ENCODE data around the gene ALS2CL.
A peak's percentile ranks its signal among the peaks of the same experiment; 100 is the strongest.
"Not testable (repeated sequence)": the region's sequence is repeated elsewhere in the genome, so short reads cannot be mapped to it uniquely, and the experiment has no call there.

The ALS2CL gene

DNA sequence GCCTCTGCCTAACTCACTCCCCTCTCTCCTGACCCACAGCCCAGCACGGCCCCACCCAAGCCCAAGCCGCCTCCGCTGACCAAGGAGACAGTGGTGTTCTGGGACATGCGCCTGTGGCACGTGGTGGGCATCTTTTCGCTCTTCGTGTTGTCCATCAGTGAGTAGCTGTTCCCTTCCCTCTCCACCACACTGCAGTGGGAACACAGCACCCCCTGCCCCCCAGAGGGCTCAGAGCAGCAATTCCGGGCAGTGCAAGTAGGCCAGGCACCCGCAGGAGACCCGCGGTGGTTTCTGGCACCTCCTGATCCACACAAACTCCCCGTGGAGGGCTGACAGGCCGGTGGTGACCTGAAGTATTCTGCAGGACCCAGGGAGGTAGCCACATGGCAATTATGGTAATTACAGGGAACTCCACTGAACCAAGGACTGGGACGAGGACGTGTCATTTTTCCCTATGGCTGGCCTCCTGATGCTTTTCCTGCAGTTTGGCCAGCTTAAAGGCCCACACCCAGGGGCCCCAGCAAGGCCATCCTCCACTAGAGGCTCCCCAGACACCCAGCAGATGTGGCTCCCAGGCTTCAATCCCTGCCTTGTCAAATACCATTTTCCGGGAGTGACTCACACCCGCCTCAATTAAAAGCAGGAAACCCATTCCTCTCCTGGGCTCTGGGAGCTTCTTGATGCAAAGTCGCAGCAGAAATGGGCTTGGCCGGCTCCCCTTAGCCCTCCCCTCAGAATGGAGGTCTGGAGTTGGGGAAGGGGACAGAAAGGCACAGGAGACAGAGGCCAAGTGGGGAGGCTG lies 12.5 kb upstream of the ALS2CL start:
- no peak for DNase-seq (ENCODE audit: low read depth, low spot score)
- H3K27ac ChIP-seq, result no peak overlapping the region

DNA sequence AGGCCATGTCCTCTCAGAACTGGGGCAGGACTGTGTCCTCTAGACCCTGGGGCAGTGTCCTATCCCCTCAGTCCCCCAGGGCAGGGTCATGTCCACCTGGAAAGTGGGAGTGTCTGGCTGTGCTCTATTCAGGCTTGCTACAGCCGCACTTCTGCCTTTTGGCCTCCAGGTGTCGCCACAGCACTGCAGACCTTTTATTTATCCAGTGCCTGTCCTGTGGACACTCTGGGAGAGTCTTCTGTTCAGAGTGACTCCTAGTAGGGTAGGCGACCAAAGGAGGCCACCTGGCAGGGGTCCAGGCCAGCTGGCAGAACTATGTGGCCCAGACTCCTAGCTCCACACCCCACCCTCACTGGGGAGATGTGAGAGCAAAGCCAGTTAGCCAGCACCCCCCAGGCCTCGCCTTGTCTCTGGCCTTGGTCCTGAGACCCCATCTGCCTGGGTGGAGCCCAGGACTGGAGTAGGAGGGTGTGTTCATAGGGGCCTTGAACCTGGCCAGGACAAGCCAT lies 11.6 kb upstream of the ALS2CL start:
- no peak overlapping the region for H3K27ac ChIP-seq
- no peak for DNase-seq (ENCODE audit: low read depth, low spot score)

DNA sequence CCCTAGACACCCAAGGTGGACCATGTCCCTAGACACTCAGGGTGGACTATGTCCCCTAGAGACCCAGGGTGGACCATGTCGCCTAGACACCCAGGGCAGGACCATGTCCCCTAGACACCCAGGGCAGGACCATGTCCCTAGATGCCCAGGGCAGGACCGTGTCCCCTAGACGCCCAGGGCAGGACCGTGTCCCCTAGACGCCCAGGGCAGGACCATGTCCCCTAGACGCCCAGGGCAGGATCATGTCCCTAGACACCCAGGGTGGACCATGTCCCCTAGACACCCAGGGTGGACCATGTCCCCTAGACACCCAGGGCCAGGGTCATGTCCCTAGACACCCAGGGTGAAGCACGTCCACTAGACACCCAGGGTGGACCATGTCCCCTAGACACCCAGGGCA lies 10.9 kb upstream of the ALS2CL start:
- H3K27ac ChIP-seq; DNase-seq (ENCODE audit: low read depth, low spot score): not testable (repeated sequence)

DNA sequence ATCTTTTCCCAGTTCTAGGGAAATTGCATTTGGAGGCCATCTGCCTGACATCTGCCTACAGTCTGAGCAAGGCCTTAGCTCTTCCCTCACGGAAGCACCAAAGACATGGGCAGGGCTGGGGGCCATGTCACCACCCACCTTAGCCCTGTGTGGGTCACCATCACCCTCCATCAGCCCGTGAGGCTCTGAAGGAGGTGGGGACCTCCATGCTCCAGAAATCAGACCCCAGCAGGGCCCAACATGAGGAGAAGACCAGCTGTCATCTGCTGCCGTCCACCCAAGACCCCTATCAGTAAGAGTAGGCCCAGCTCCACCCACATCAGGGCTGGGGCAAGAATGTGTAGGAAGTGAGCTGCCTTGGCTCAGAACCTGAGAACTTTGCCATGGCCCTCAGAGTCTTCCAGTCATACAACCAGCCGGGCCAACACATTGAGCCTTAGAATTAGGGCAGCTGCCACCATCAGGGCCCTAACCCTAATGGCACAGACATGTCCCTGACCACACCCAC lies 9.6 kb upstream of the ALS2CL start:
- no peak for DNase-seq (ENCODE audit: low read depth, low spot score)
- H3K27ac ChIP-seq, result no peak overlapping the region

DNA sequence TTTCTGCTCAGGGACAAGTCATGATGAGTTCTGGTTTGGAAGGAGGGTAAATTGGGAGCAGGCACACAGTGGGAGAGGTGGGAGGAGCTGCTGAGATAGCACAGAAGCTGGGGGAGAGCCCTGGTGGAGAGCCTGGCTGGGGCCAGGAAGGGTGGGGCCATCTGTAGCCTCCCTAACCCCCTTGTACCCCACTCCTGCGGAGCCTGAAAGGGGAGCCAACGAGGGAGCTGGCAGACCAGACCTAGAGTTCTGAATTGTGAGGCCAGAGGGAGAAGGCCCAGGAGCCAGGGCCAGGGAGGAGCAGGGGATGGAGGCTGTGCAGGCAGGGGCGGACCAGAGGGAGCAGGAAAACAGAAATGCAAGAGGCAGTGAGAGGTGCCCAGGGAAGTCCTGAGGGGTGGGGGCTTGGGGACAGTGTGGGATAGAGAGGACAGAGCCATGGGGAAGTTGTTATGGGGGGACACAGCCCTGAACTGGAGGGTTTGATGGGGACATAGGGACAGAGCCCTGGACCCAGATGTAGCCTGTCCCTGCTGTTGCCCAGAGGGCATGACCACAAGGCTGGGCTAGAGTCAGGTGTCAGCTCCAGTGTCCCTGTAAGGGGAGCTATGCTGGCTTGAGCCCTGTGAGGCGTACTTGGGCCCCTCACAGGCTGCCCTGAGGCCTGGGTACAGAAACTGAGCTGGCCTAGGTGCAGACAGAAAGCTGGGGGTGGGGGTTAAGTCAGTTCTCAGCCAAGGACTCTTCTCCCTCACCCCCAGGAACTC lies 8.9 kb upstream of the ALS2CL start:
- DNase-seq (ENCODE audit: low read depth, low spot score), result no peak
- no peak overlapping the region for H3K27ac ChIP-seq

DNA sequence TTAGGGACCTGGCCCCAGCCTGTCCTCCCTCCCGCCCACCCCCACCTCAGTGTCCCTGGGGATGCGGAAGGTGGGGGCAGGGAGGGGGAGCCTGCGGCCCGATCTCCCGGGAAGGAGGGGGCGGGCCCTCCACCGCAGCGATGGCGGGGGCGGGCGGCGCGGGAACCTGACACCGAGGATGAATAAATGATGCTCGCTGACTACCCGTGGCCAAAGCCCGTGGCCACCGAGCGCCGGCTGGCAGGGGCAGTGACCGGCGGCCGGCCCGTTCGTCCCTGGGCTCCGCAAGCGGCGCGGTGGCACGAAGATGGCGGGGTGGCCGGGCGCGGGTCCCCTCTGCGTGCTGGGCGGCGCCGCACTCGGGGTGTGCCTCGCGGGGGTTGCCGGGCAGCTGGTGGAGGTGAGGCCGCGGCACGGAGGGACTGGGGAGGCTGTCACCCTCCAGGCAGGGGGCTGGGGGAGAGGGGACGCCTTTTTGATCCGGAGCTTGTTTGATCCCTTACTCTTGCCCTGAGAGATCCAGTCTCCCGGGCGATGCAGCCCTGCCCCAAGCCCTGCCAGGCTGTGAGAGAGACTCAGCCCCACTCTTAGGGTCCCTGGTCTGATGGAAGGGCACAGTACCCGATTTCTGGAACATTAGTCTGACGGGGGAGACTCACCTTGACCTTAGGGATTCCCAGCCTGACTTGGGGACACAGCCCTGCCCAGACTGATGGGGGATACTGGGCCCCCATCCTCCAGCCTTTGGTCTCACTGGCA lies 7.9 kb upstream of the ALS2CL start, which contains the start of gene TMIE:
Gene TMIE, plus strand, starts transcription at position 212 of the 759 bp plus-strand sequence. Its CDS starts 96 bp downstream, at position 308.
- no peak for DNase-seq (ENCODE audit: low read depth, low spot score)
- H3K27ac ChIP-seq, result no peak within 1 kb of the TSS

DNA sequence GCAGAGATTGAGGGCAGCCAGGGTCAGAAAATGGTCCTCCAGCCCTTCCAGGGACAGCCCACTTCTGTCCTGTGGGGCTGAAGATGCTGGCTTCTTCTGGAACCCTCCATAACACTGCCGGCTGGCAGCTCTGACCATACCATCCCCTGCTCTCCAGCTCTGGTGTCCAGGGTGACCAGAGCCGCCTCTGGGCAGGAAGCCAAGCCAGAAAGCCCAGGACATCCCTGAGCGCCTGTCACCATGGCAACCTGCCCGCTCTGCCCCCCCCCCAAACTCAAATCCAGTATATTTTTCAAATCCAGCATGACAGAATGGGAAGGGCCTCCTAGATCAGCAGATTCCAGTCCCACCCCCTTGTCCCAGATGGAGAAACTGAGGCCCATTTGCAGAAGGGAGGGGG lies 7.3 kb upstream of the ALS2CL start:
- DNase-seq (ENCODE audit: low read depth, low spot score), result no peak
- H3K27ac ChIP-seq, result no peak overlapping the region

DNA sequence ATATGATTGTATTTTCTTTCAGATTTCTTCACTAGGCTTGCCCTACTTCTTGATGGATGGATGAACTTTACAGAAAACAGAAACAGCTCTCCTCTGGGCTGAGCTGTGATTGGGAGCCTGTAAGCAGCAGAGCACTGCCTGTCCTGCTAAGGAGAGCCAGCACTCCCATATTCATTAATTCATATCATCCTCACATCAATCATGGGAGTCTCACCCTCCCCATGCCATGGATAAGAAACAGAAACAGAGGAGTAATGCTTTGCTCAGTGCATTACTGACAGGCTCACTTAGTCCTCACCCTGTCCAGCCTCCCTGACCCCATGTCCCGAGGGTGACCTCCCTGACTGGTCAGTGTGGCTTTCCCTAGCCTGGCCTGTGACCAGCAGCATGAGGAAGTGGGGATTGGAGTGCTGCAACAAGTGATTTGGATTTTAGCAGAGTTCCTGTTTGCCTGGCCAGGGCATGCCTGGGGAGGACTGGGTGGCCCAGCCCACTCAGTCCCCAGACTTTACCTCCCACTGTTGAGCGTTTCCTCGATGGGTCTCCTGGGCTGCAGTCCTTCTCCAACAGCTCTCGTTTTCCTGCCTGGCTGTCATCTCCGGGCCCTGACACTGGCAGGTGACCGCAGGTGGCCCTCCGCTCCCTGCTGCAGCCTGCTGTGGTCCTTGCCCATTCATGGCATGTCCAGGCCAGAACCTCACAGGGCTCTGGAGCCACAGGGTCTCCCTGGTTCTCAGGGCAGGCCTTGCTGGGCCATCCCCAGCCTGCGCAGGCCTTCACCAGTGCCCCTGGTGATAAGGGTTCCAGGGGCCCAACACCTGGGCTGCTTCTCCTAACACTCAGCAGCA lies 6.4 kb upstream of the ALS2CL start:
- H3K27ac ChIP-seq, result no peak overlapping the region
- DNase-seq (ENCODE audit: low read depth, low spot score), result no peak

DNA sequence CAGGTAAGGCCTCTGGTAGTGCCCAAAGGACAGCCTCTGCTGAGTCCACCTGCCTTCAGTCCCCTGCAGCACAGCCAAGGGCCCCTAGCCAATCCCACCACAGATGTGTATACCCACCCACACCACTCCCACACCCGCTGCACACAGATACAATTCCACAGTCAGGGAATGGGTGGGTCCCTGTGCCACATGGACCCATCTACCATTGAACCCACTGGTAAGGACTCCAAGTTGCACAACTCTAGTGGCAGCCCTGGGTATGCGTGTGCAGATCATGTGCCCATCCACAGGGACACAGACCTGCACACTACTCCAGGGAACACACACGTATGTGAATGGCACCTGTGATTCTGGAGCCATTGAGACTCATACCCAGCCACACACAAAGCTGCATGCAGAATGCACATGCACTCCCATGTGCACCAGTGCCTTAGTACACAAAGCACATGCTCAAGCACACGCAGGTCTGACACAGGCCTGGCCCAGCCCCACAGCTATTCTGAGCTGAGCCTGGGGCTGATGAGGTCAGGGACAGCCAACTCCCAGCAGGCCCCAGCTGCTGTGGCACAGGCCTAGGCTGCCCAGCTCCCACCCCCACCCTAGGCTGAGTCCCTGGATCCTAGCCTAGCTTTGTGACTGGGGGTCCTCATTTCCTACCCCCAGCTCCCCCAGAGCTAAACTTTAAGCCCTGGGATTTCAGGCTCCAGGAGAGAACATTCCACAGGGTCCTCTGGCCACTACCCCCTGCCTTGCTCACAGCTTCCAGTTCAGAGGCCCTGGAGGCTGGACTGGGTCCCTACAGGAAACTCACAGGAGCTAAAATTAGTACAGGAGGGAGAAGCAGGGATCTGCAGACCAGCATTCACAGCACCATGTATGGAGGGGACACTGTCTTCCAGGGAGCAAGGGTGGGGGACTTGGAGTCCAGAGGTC lies 2.7 kb upstream of the ALS2CL start:
- no peak for DNase-seq (ENCODE audit: low read depth, low spot score)
- peak overlapping the region; percentile 100 for H3K27ac ChIP-seq

DNA sequence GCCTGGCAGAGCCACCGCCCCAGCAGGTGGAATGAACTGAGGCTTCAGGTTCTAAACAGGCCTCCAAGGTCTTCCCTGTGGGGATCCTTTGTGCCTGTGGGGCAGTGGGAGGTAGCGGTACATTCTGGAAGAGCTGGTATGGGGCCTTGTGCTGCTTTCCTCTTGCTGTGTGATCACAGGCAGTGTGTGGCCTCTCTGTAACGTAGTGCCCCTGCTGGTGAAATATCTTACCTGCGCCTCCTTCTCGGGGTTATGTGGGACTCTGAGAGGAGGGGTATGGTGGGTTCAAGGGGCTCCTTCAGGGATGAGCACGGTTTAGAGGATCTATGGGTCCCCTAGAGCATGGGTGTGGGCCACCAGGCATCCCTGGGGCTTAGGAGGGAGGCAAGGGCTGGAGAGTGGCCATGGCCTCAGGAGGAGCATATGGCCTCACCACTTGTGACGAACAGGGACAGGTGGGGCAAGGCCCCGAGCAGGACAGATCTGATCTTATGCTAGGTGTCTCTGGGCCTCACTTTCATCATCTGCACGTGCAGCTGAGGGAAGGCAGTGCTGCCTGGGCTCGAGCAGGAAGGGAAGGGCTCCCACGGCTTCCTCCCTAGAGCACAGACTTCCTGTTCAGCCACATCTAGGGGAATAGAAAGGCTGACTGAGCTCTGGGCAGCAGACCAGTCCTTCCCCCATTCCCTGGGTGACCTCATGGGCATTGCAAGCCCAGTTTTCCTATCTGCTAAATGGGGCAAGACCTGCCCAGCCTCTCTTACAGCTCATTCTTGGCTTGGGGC lies 1.9 kb upstream of the ALS2CL start:
- no peak for DNase-seq (ENCODE audit: low read depth, low spot score)
- peak overlapping the region; percentile 100 for H3K27ac ChIP-seq

DNA sequence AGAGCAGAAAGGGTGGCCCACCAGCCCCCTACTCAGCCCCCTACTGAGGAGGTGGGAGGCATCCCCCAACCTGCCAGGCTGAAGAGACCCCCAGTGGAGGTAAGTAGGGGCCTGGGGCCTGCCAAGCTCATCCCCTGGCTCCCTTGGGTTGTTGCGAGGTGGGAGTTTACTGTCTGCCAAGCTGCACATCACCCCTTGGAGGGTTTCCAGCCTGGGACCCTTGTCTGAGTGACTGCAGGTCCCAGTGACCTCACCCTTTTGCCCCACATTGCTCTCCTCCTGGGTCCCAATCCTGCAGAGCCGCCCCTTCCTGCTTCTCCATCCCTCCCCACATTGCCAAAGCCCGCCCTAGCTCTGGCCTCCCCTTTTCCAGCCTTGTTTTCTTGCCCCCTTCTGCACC lies 1.0 kb upstream of the ALS2CL start:
- peak overlapping the region; percentile 100 for H3K27ac ChIP-seq

DNA sequence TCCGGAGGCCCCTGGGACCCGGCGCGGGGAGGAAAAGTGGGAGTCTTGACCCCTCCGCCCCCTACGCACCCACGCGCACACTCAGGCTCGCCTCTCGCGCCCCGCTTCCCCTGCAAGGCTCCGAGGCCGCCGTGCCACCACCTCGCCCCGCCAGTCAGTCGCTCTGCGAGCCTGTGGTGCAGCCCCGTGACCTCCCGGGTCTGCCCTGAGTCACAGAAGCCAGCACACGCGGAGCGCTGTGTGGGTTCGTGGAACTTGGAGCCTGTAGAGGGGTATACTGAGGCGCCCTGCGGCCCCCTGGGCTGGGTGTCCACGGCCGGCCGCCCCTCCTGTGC lies 380 bp upstream of the ALS2CL start:
- peak overlapping the region; percentile 100 for H3K27ac ChIP-seq
- no peak for DNase-seq (ENCODE audit: low read depth, low spot score)

More for the DNA sequence above, 1.0 kb upstream of the ALS2CL start:
- DNase-seq (ENCODE audit: low read depth, low spot score), result no peak

DNA sequence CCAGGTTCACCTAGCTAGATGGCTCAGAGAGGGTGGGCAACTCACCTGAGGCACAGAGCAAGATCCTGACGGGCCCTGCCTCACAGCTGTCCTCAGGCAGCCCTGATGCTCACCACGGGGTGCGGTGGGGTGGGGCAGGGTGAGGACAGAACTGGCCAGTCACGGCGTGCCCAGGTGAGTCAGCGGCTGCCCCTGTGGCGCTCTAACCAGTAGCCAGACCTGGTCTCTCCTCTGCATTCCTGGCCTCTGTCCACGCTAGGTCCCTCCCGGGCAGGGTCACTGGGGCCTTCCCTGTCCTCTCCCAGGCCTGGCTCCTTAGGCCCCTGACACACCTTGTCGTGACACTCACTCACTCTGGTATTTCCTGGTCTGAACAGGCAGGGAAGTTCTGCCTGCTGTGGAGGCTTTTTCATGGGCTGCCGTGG lies 901 bp downstream of the ALS2CL start:
- DNase-seq (ENCODE audit: low read depth, low spot score), result peak; percentile 88
- H3K27ac ChIP-seq, result peak overlapping the region; percentile 100

DNA sequence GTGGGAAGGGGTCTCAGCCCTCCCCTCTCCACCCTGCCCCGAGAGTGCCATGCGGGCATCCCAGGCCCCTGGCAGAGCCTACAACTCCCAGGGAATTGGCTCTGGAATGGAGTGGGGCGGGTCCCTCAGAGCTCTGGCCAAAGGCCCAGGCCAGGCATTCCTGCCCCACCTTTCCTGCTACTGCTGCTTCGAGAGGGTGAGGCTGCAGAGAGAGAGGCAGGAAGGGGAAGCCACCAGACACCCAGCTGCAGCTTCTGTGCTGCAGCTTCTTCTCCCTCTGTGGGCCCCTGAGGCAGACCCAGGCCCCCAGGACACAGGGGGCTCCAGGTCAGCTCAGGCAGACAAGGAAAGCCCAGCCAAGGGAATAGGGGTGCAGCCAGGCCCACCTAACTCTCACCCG lies 2.7 kb downstream of the ALS2CL start:
- no peak for DNase-seq (ENCODE audit: low read depth, low spot score)

DNA sequence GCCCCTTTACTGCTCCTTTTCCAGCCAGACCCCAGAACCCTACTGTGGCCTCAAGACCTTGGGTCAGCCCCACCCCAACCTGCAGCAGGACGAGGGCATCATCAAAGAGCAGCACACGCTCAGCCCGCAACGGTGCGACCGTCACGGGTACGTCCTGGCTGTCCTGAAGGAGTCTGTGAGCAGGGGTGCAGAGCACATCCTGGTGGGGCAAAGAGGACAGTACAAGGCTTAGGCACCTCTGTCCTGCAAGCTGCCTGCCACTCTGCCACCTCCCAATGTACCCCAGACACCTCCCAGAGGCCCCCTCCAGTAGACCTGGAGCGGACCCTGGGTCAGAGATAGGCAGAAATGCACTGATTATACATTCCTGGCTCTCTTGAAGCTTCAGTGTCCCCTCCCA lies 8.0 kb downstream of the ALS2CL start:
- H3K27ac ChIP-seq, result no peak overlapping the region
- no peak for DNase-seq (ENCODE audit: low read depth, low spot score)

More for the DNA sequence above, 2.7 kb downstream of the ALS2CL start:
- H3K27ac ChIP-seq, result peak overlapping the region; percentile 100

DNA sequence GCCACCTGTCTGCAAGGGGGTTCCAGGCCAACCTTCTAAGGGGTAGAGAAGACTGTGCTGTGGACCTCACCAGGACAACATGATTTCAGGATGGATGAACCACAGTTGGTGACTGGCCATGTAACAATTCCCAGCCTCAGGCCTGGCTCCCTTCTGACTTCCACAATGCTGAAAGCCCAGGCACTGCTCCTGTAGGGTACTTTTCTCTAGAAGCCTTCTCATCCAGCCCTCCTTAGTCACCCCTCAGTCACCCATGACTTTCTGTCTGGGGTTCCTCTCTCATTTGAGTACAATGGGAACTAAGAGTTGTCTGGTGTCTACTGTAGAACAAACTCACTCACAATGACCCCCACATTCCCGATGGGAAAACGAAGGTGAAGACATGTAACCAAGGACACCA lies 8.6 kb downstream of the ALS2CL start:
- DNase-seq (ENCODE audit: low read depth, low spot score), result no peak
- H3K27ac ChIP-seq, result no peak overlapping the region

DNA sequence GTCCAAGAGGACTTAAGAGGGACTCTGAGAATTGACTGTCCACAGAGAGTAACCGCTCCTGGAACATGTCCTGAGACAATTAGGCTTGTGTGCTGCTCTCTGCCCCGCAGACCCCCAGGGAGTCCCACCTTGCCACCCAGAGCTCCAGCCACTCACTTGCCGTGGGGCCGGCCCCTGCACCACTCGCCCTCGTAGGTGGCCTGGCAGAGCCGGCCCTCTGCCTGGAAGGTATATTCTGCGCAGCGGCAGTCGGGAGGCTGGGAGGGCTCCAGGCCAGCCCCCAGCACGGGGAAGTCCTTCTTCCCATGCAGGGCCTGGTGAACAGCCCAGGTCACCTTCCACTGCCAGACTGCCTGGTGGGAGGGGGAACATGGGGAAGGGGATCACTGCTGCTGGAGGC lies 10.5 kb downstream of the ALS2CL start:
- no peak overlapping the region for H3K27ac ChIP-seq
- DNase-seq (ENCODE audit: low read depth, low spot score), result no peak

All from epithelial cell of prostate (primary cell).